ENCODE results near the gene BMERB1.
"Not testable (repeated sequence)": the region's sequence is repeated elsewhere in the genome, so short reads cannot be mapped to it uniquely, and the experiment has no call there.

Gene BMERB1

DNA sequence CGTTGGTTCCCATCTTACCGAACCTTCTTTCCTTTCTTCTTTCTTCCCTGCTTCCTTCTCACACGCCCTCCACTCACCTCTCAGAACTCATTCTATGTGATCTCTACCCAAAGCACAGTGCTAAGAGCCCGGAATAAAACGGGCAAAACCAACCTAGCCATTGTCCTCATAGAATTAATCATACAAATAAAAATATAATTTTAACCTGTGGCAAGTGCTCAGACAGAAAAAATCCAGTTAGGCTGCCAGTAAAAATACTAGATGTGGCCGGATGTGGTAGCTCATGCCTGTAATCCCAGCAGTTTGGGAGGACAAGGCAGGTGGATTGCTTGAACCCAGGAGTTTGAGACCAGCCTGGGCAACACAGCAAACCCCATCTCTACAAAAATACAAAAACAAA lies 27.0 kb downstream of the BMERB1 start:
- no peak for DNase-seq (ENCODE audit: low read depth, low spot score)

GRCh38 chr16:15464401-15465186 lies 30.2 kb downstream of the BMERB1 start:
- DNase-seq (ENCODE audit: low read depth, low spot score), result no peak

DNA sequence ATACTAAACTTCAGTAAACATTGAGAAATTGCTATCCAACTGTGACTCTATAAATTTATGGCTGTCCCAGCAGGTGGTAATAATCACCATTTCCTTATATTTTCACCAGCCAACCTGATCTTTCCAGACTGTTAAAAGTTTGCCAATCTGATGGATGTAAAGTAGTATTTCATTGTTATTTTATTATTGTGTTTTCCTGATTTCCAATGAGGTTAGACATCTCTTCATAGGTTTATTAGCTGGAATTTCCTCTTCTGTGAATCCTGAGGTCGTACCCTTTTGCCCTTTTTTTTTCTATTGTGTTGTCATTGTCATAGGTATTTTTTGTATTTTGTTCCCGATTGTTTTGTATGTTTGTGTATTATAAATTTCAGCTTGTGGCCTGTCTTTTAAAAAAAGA lies 31.7 kb downstream of the BMERB1 start:
- DNase-seq (ENCODE audit: low read depth, low spot score), result no peak

DNA sequence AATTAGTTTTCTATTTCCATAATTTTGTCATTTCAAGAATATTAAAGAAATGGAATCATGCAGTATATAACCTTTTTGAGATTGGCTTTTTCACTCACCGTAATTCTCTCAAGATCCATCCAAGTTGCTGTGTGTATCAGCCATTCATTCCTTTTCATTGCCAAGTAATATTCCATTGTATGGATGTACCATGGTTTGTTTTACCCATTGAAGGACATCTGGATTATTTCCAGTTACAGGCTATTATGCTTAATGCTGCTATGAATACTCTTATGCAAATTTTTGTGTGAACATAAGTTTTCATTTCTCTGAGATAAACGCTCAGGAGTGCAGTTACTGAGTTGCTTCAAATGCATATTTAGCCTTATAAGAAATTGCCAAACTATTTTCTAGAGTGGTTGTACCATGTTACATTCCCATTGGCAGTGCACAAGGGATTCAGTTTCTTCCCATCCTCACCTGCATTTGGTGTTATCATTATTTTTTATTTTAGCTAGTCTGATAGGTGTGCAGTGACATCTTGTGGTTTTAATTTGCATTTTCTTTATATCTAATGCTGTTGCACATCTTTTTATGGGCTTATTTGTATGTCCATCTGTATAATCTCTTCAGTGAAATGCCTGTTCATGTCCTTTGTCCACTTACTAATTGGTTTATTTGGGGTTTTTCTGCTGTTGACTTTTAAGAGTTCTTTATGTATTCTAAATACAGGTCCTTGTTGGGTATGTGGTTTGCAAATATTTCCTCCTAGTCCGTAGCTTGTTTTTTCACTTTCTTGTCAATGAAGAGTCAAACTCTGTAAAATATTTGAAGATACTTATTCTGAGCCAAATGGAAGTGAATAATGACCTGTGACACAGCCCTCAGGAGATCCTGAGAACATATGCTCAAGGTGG lies 32.7 kb downstream of the BMERB1 start:
- DNase-seq (ENCODE audit: low read depth, low spot score), result no peak

GRCh38 chr16:15476971-15477370 lies 42.6 kb downstream of the BMERB1 start:
- DNase-seq (ENCODE audit: low read depth, low spot score), result not testable (repeated sequence)

- no peak for DNase-seq (ENCODE audit: low read depth, low spot score)
Measured at GRCh38 chr16:15477802-15478201, 43.4 kb downstream of the BMERB1 start.

GRCh38 chr16:15482068-15482747 lies 47.8 kb downstream of the BMERB1 start:
- peak; percentile 78 for DNase-seq (ENCODE audit: low read depth, low spot score)

DNA sequence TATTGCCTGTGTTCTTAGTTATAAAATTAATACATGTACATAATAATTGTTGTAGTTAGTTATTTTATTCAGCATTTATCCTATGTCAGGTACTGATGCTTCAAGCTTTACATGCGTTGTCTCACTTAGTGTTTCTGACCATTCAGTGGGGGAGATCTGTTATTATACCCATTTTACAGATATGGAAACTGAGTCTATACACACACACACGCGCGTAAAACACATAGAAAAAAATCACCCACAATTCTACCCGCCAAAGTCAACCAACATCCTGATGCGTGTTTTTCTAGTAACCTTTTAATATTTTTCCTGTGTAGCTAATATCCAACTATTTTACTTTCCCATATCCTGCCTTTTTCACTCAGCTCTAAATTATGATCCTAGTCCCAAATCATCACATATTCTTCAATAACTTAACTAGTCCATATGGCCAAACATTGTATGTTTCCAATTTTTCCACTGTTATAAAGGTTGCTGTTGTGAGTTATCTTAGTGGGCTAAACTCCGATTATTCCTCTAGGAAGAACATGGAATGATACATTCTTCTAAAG lies 48.4 kb downstream of the BMERB1 start:
- no peak for DNase-seq (ENCODE audit: low read depth, low spot score)

GRCh38 chr16:15483857-15484256 lies 49.5 kb downstream of the BMERB1 start:
- no peak for DNase-seq (ENCODE audit: low read depth, low spot score)

GRCh38 chr16:15484662-15485061 lies 50.3 kb downstream of the BMERB1 start:
- DNase-seq (ENCODE audit: low read depth, low spot score), result no peak

GRCh38 chr16:15485175-15485574 lies 50.8 kb downstream of the BMERB1 start:
- DNase-seq (ENCODE audit: low read depth, low spot score), result no peak

DNA sequence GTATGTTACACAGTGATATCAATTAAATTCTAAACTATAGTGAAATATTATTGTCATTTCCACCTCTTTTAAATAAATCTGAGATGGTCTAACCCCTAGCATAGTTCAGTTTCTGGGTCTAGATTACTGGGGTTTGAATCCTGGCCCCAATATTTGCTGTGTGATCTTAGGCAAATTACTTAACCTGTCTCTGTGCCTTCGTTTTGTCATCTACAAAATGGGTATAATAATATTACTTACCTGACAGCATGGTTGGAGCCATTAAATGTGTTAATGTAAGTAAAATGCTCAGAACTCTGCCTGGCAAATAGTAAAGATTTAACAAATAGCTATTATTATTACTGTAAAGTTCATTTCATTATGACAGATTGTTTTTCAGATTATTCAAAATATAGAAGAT lies 52.3 kb downstream of the BMERB1 start:
- no peak for DNase-seq (ENCODE audit: low read depth, low spot score)

DNA sequence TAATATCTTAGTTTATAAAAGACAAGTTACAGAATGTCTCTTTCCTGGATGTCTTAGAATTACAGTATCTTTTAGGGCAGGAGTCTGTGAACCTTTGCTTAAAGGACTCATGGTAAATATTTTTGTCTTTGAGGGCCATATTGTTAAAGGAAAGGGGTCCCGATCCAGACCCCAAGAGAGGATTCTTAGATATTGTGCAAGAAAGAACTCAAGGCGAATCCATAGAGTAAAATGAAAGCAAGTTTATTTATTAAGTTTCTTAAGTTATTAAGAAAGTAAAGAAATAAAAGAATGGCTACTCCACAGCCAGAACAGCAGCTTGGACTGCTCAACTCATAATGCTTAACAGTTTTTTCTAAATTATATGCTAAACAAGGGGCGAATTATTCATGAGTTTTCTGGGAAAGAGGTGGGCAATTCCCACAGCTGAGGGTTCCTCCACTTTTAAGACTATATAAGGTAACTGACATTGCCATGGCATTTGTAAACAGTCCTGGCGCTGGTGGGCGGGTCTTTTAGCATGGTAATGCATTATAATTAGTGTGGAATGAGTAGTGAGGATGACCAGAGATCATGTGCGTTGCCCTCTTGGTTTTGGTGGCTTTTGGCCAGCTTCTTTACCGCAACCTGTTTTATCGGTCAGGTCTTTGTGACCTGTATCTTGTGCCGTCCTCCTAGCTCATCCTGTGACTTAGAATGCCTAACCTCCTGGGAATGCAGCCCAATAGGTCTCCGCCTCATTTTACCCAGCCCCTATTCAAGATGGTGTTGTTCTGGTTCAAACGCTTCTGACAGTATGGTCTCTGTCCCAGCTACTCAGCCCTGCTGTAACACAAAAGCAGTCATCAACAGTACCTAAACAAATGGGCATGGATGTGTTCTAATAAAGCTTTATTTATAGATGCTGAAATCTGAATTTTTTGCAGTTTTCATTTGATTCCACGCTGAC lies 53.2 kb downstream of the BMERB1 start:
- DNase-seq (ENCODE audit: low read depth, low spot score), result no peak

- no peak for DNase-seq (ENCODE audit: low read depth, low spot score)
Measured at GRCh38 chr16:15489016-15489415, 54.6 kb downstream of the BMERB1 start.

DNA sequence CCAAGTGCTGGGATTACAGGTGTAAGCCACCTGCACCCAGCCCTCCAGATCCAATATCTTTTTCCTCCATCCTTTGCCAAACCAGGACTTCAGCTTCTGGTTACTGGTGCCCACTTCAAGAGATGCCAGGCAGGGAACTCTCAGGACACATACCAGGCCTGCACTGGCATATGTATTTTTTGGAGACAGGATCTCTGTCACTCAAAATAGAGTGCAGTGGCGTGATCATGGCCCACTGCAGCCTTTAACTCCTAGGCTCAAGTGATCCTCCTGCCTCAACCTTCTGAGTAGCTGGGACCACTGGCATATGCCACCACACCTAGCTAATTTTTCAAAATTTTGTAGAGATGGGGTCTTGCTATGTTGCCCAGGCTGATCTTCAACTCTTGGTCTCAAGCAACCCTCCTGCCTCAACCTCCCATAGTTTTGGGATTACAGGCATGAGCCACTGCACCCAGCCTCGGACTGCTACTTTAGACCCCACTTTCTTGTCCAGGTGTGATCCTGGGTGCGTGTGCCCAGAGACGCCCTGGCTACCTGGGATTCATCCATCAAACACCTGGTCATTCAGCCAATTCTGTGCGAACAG lies 55.8 kb downstream of the BMERB1 start:
- no peak for DNase-seq (ENCODE audit: low read depth, low spot score)

DNA sequence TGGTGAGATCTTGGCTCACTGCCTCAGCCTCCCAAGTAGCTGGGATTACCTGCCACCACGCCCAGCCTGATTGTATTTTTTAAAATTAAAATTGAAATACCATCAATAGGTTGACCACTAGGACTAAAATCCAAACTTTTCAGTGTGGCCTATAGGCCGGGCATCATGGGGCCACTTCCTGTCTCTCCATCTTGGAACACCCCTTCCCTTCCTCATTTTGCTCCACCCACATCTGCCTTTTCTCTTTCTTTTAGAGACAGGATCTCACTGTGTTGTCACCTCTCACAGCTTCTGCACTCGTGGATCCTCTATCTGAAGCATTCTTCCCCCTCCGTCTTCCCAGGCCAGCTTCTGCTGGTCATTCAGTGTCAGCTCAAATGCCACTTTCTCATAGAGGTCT lies 57.0 kb downstream of the BMERB1 start:
- no peak for DNase-seq (ENCODE audit: low read depth, low spot score)

DNA sequence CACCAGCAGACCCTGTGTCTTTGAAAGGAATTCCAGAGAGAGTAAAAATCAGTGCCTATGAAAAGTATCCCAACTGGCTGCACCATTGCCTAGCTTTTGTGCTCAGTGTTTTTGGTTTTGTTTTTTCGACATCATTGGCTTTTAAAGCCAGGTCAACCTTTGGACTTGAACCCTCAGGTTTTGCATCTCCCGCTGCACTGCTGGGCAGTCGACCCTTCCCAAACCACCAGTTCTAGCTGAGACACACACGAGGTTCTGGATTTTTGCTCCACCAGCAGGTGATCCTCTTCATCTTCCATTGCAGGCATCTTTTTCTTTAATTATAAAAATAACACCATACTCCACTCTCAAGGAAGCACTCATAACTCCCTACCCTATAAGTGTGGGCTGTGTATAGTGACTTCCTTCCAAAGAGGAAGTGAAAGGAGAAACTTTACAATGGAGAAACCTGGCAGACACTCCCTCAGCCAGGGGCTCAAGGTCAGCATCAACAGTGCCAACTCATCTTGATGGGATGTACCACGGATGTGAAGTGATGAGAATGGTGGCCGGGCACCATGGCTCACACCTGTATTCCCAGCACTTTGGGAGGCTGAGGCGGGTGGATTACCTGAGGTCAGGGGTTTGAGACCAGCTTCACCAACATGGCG lies 57.8 kb downstream of the BMERB1 start:
- no peak for DNase-seq (ENCODE audit: low read depth, low spot score)

DNA sequence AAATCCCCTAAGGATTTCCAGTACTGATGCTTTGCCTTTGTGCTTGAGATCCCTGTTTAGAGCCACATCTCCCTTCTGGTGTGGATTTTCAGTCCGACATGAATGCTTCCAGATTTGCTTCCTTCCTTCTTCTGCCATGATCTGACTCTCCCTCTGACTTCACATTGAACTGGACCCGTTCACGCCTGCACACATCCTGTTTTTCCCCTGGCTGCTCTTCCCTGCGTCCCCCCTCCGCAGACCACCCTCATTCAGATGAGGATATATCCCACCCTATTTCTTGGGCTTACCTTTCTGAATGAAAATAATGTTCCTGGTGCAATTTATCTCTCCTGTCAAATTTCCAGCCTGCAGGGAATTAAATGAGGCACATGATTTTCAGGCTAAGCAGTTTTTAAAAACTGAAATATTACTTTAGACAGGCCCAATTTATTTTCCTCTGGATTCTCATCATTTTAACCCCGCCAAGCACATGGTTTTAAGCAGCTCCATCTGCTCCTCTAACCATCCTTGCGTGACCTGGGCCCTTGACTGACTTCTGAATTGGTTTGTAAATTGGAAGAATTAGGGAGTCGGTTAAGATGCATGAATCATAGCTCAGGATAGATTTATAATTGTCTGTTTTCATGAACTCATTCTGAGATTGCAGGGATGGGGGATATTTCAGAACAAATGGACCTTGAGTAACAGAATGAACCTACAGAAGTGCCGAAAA lies 59.2 kb downstream of the BMERB1 start:
- no peak for DNase-seq (ENCODE audit: low read depth, low spot score)

DNA sequence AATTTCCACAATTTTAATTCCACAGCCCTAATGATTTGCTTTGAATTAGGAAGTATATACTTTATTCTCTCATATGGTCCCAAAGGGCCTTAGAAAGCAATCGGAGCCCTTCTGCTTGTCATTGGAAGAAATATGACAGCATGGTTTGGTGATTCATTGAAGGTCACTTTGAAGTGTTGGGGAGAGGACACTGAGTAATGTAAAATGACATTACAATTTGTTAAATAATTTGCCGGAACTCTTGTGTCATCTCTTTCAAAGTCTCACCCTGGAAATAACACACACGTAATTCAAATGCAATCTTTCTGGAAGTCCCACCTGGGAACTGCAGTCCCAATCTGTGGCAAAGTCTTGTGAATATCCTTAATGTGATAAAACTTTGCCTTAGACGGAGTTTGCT lies 59.8 kb downstream of the BMERB1 start:
- no peak for DNase-seq (ENCODE audit: low read depth, low spot score)

Measured in iPS DF 19.7 (cell line).